ENCODE results near the gene USP47. TPM values are rescaled to one million over a fixed set of nuclear protein-coding genes. Genes with fewer than 3 reads are reported as not detected.

The USP47 gene
- total RNA-seq, 3 donors from 2014 or later = 82.9 to 118 (median 100.0) TPM

- Histone ChIP-seq H3K36me3 (no peaks in the 10 kb centered on the region), H3K27ac (no peak overlapping the region), H3K4me1 (no peaks in the 10 kb centered on the region), H3K4me3 (no peak overlapping the region), H3K9me3 (no peaks in the 10 kb centered on the region), H3K27me3 (no peaks in the 10 kb centered on the region)
- no peak for DNase-seq (ENCODE audit: low spot score in 2 of 2)
- TF ChIP-seq POLR2A (IDR thresholded peaks at IDR 0.05) = no peak
- TF ChIP-seq CTCF (IDR thresholded peaks at IDR 0.05) = no peak
- no peak for TF ChIP-seq POLR2AphosphoS5 (IDR thresholded peaks at IDR 0.05)
- intact Hi-C loops (cut with DNase I; ENCODE audit: low total_unique reads) = loop anchor here (10.0 kb wide), 2 partner anchors 349 to 729 kb away; no protein-coding TSS in a partner anchor
Measured at GRCh38 chr11:11806074-11806473, 35.7 kb upstream of the USP47 start.

- Histone ChIP-seq H3K27ac (no peak overlapping the region), H3K4me1 (no peaks in the 10 kb centered on the region), H3K9me3 (no peaks in the 10 kb centered on the region), H3K36me3 (no peaks in the 10 kb centered on the region), H3K27me3 (no peaks in the 10 kb centered on the region), H3K4me3 (no peak overlapping the region)
- intact Hi-C loops (cut with DNase I; ENCODE audit: low total_unique reads) = loop anchor here (10.0 kb wide), 2 partner anchors 348 to 728 kb away; no protein-coding TSS in a partner anchor
- no peak for TF ChIP-seq CTCF (IDR thresholded peaks at IDR 0.05)
- no peak for DNase-seq (ENCODE audit: low spot score in 2 of 2)
Measured at GRCh38 chr11:11806586-11806985, 35.2 kb upstream of the USP47 start.

DNA sequence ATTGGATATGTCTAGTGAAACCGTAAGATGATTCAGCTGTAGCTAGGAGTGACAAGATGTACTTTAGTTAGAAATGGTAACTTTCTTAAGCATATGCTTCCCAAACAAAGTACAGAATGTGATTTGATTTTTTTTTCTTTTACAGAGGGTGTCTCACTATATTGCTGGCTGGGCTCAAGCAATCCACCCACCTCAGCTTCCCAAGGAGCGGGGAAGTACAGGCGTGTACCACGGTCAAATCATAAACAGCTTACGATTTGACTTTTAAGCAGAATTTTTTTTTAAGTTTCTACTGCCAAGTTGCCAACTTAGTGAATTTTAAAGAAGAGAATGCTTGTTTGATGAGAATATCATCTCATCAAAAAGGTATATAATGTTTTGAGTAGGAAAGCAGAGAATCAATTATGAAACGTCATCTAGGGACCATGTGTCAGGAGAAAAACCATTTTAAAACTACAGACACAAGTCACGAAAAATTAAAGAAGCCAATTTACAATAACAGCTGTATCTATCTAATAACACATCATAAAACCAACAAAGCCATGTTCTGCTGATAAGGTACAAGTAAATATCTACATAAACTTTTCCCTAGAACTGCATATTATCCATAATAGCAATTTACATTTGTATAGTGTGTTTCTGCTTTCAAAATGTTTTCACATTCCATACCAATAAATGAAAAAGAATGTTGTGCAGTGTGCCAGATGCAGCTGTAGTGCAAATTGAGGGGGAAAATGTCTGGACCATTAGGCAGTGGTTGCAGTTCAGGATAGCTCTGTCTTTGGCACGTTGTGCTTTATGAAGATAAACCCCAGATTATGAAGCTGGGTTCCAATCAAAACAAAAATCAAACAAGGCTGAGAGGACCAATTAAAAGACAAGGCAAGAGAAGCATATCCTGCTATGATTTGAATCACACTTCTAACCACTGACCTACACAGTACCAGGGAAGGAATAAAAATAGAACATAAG, 33.7 kb upstream of the USP47 start:
- no peak for DNase-seq (ENCODE audit: low spot score in 2 of 2)
- intact Hi-C loops (cut with DNase I; ENCODE audit: low total_unique reads) = loop anchor here (10.0 kb wide), 2 partner anchors 347 to 727 kb away; no protein-coding TSS in a partner anchor
- Histone ChIP-seq H3K4me3 (no peak overlapping the region), H3K27ac (no peak overlapping the region), H3K4me1 (no peaks in the 10 kb centered on the region), H3K36me3 (no peaks in the 10 kb centered on the region), H3K27me3 (no peaks in the 10 kb centered on the region), H3K9me3 (no peaks in the 10 kb centered on the region)
- TF ChIP-seq CTCF (IDR thresholded peaks at IDR 0.05) = no peak
- no peak for TF ChIP-seq POLR2AphosphoS5 (IDR thresholded peaks at IDR 0.05)
- TF ChIP-seq POLR2A (IDR thresholded peaks at IDR 0.05) = no peak

DNA sequence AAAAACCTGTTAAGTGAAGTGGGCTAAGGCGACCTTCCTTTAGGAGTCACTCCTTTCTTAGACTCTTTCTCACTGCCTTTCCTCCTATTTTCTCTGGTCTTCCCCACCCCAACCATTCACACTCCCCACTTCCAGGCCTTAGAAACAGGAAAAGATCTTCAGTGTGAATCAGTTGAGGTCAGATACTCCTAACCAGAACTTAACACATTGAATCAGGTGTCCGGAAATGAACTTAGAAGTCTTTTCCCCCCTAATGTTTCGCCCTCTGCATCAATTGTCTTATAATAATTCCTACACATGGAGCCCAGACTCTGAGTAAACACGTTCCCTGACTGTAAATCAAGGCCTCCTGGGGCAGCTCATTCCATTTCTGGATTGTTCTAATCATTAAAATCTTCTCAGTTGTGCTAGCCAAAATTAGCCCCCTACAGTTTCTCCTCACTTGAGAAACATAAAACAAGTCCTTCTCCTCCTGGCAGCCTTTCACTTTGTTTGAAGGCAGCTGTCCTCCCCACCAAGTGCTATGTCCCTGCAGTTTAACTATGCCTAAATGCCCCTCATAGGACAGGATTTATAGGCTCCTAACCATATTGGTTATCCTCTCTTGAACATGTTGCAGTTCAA, 32.7 kb upstream of the USP47 start:
- no peaks in the 10 kb centered on the region for H3K36me3 ChIP-seq
- no peak overlapping the region for H3K4me3 ChIP-seq
- no peak overlapping the region for H3K27ac ChIP-seq
- no peaks in the 10 kb centered on the region for H3K27me3 ChIP-seq
- no peaks in the 10 kb centered on the region for H3K4me1 ChIP-seq
- intact Hi-C loops (cut with DNase I; ENCODE audit: low total_unique reads) = loop anchor here (10.0 kb wide), 2 partner anchors 346 to 726 kb away; no protein-coding TSS in a partner anchor
- no peaks in the 10 kb centered on the region for H3K9me3 ChIP-seq
- TF ChIP-seq POLR2A (IDR thresholded peaks at IDR 0.05) (no peak), CTCF (IDR thresholded peaks at IDR 0.05) (no peak), POLR2AphosphoS5 (IDR thresholded peaks at IDR 0.05) (no peak)
- DNase-seq (ENCODE audit: low spot score in 2 of 2) = no peak
